Lower leg skin (tissue), 3 donors: ENCODE data around the gene ARHGAP33.

Experiments used
- CTCF ChIP-seq, 3 donors: fragments of 450-650 bp; IDR thresholded peaks; one replicate each; pipeline ENCODE4 v1.5.1; 2016; ENCODE audit warnings: antibody characterized with exemption in 3 of 3, mild to moderate bottlenecking in 3 of 3, moderate library complexity in 2 of 3
- POLR2A ChIP-seq, 2 donors: fragments of 450-650 bp; IDR thresholded peaks; one replicate each; pipeline ENCODE4 v1.6.1; 2016 to 2017; ENCODE audit warnings: antibody characterized with exemption in 2 of 2, mild to moderate bottlenecking in 1 of 2, moderate library complexity in 1 of 2

GRCh38 chr19:35746531-35746930, 28.8 kb upstream of the ARHGAP33 start:
- no peak for TF ChIP-seq CTCF (IDR thresholded peaks at IDR 0.05)
- TF ChIP-seq POLR2A (IDR thresholded peaks at IDR 0.05) = no peak
